SH-SY5Y (cell line): Measurements from ENCODE around the gene CCR5AS.

ENCODE experiments used
- GATA2 ChIP-seq: IDR thresholded peaks from 2 replicates; pipeline ENCODE4 v1.6.1; 2011; ENCODE audit warnings: mild to moderate bottlenecking, low read depth, low read length
- GATA3 ChIP-seq: IDR thresholded peaks from 2 replicates; pipeline ENCODE4 v1.6.1; 2011; ENCODE audit warnings: low read depth, mild to moderate bottlenecking, low read length, moderate library complexity

Gene CCR5AS

DNA sequence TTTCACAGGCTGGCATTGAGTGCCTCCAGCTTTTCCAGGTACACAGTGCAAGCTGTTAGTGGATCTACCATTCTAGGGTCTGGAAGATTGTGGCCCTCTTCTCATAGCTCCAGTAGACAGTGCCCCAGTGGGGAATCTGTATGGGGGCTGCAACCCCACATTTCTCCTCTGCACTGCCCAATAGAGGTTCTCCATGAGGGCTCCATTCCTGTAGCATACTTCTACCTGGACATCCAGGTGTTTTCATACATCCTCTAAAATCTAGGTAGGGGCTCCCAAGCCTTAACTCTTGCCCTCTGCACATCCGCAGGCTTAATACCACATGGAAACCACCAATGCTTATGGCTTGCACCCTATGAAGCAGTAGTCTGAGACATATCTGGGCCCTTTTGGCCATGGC is 68.0 kb downstream of the CCR5AS start:
- no peak for TF ChIP-seq GATA2
- TF ChIP-seq GATA3: no peak

DNA sequence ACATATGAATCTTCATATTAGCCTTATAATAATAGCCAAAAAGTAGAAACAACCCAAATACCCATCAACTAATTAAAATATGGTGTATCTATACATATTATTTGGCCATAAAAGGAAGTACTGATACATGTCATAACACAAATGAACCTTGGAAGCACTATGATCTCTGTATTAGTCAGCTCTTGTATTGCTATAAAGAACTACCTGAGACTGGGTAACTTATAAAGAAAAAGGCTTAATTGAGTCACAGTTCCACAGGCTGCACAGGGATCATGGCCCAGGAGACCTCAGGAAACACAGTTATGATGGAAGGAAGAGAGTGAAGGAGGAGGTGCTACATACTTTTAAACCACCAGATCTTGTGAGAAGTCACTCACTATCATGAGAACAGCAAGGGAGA is 69.0 kb downstream of the CCR5AS start:
- TF ChIP-seq GATA2 (no peak), GATA3 (no peak)

DNA sequence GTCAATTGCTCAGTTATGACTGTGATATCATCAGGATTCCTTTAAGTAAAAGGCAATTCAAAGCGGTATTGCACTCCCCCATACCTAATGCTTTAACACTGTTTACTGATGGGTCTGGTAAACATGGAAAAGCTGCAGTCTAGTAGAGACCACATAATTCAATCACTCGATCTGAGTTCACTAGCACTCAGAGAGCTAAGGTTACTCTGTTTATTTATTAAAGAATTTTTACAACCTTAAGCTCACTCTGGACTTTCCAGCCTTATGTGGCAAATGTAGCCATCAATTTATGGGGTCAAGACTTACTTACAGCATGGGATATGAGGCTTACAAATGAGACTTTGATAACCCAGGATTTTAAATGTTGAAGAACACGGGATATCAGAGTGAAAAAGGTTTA is 71.3 kb downstream of the CCR5AS start:
- no peak for TF ChIP-seq GATA2
- no peak for TF ChIP-seq GATA3

DNA sequence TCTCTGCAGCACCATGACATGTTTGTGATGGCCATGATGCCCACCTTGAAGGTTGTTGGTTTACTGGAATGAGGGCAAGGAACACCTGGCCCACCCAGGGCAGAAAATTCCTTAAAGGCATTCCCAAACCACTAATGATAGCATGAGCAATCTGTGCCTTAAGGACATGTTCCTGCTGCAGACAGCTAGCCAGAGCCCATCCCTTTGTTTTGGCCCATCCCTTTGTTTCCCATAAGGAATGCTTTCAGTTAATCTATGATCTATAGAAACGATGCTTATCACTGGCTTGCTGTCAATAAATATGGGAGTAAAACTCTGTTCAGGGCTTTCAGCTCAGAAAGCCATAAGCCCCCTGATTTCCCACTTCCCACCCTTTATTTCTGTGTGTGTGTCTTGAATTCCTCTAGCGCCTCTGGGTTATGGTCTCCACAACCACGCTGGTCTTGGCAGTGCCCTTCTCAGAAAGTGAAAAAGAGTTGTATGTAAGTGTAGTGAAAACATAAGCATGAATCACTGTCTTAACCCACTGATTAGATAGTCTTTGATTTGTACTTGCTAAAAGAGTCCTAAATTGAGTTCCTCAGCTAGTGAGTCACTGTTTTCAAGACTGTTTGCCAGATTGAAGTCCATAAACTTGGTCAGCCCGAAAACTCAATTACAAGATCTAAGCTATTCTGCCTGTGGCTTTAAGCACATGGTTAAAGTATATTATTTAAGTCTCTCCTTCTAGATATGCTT is 72.0 kb downstream of the CCR5AS start:
- TF ChIP-seq GATA3 (no peak), GATA2 (no peak)

DNA sequence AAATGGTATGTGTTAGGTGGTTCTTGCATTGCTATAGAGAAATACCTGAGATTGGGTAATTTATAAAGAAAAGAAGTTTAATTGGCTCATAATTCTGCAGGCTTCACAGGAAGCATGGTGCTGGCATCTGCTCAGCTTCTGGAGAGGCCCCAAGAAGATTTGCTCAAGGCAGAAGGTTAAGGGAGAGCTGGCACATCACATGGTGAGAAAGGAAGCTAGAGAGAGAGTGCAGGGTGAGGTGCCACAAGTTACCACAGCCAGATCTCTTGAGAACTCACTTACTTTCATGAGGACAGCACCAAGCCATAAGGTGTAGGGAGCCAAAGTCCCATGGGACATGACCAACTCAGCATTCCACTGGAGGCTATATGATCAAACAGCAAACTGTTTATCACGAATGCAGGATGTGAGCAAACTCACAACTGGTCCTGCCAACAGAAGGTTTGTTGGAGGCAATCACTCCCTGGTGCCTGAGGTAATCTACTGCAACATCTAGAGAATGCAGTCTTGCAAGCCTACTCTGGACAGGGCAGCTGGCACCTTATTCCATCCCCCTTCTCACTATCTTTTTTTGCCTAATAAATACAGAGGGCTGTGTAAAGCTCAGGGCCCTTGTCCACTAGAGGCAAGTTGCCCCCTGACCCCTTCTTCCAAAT is 81.1 kb downstream of the CCR5AS start:
- TF ChIP-seq GATA3 (no peak), GATA2 (no peak)

DNA sequence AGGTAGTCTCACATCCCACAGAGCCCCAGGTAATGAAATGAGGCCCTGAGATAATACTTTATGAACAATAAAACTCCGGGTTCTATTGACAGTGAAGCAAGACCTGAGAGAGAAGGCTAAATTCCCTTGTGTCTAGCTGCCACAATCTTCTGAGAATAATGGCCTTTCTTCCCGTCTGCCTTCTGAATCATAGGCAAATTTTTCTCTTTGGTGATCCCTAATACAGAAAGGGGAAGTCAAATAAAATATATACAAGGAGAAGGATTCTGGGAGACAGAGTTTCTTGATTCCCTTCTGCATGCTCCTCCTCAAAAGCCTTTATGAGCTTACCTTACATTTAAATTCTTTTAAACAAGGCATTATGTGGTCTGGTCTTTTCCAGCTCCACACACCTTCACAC is 82.8 kb downstream of the CCR5AS start:
- TF ChIP-seq GATA3: no peak
- no peak for TF ChIP-seq GATA2

DNA sequence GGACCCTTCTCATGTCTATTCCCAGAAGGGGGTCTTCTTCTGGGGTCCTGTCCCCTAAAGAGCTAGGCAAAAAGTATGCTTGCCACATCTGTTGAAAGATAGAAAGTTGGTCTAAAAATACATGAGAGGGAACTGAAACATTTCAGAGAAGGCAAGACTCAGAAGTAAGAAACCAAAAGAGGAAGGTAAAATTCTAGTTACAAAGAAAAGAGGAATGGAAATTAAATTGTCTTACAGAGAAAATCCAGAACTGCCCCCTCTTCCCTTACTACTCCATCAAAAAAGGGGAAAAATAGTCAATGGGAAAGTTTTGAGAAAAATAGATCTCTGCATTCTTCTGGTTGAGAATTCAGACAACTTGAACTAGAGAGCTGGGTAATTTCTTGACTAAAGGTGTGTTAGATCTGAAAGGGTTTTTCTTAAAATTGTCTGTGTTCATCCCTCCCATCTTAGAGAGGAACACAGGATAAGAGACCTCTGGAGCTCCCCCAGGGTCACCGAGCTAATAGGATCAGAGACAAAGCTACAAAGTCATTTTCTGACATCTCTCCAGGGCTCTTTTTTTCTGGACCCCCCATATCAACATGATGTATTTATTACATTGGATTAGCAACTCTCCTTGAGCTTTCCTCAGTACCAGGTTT is 85.3 kb downstream of the CCR5AS start:
- TF ChIP-seq GATA3 (no peak), GATA2 (no peak)

DNA sequence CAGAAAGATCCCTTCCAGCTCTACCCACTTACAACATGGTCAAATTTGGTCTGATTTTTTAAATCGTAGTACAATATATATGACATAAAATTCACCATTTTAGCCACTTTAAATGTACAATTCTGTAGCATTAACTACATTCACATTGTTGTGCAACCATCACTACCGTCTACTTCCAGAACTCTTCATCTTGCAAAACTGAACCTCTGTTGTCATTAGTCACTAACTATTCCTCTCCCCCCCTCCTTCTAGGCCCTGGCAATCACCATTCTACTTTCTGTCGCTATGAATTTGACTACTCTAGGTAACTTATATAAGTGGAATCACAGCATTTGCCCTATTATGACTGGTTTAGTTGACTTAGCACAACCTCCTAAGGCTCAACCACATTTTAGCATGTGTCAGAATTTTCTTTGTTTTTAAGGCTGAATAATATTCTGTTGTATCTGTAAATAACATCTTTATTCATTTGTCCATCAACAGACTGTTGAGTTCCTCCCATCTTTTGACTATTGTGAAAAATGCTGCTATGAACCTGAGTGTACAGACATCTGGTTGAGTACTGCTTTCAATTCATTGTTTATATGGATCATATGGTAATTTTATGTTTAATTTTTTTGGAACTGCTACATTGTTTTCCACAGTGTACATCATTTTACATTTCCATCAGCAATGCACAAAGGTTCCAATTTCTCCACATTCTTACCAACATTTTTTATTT is 88.5 kb downstream of the CCR5AS start:
- TF ChIP-seq GATA3 (no peak), GATA2 (no peak)

DNA sequence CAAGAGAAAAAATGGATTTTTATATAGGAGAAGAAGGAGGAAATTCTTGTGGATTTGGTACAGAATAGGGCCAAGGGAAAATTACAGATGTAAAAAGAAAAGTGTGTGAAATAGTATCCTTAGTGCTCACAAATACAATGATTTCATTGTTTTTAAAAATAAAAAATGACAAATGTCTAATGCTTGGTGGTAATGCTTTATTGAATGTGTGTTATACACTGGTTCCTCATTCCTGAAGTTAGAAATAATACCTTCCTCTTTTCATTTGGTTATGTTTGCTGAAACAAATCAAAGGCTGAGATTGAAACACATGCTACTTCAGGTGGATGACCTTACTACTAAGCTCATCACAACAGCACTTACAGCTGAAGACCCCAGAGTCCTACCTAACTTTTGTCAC is 90.7 kb downstream of the CCR5AS start:
- no peak for TF ChIP-seq GATA2
- TF ChIP-seq GATA3: no peak

DNA sequence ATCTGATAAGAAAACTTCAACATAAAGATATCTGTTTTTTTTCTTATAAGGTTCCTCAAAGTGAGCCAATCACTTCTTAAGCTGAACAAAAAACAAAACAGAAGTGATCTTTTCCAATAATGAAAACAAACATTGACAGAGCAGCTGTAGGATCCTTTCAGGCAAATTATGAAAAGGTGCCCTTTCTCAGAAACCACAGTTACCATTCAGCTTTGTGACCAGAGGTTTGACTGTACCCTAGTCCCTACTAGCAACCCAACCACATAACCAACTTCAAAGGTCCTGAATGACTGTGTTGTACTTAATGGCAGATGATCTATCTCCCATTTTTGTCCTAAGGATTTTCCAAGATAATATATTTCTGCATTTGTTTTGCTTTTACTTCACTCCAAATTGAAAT is 92.3 kb downstream of the CCR5AS start:
- TF ChIP-seq GATA3: no peak
